Esophagus muscularis mucosa (tissue), 4 donors: ENCODE data around the gene CLEC4D. TPM values are rescaled to one million over a fixed set of nuclear protein-coding genes. Genes with fewer than 3 reads are reported as not detected.

Experiments
- DNase-seq: peaks from one replicate; pipeline ENCODE4 v3.0.0-alpha.2; 2017; ENCODE audit errors: extremely low spot score
- H3K27ac ChIP-seq, 4 donors: fragments of 200-600 bp; sonication (generic); replicated peaks in 1 of 4; 1 replicate in 3 of 4; 2 replicates in 1 of 4; pipeline ENCODE4 v1.5.1; 2016 to 2019; ENCODE audit warnings: mild to moderate bottlenecking in 1 of 4
- H3K27me3 ChIP-seq, 4 donors: fragments of 200-600 bp; sonication (generic); one replicate each; pipeline versions ENCODE4 v1.5.1 to v1.6.0; 2016 to 2019
- H3K36me3 ChIP-seq, 4 donors: fragments of 200-600 bp; sonication (generic); one replicate each; pipeline ENCODE4 v1.5.1; 2016 to 2019
- H3K4me1 ChIP-seq, 4 donors: fragments of 200-600 bp; sonication (generic); one replicate each; pipeline ENCODE4 v1.5.1; 2016 to 2019
- H3K4me3 ChIP-seq, 4 donors: fragments of 200-600 bp; sonication (generic); 1 replicate in 2 of 4; 2 replicates in 2 of 4; pipeline ENCODE4 v1.5.1; 2016 to 2019; ENCODE audit warnings: mild to moderate bottlenecking in 4 of 4, moderate library complexity in 1 of 4
- H3K9me3 ChIP-seq, 4 donors: fragments of 200-600 bp; sonication (generic); 1 replicate in 3 of 4; 2 replicates in 1 of 4; pipeline ENCODE4 v1.5.1; 2016 to 2019
- CTCF ChIP-seq, 3 experiments: fragments of 200-600 bp in 2 of 3; fragments of 450-650 bp in 1 of 3; sonication (generic) in 2 of 3; IDR thresholded peaks; one replicate each; pipeline ENCODE4 v1.5.1; 2017 to 2019; ENCODE audit warnings: antibody characterized with exemption in 3 of 3, mild to moderate bottlenecking in 2 of 3, moderate library complexity in 1 of 3
- EP300 ChIP-seq: sonication (generic); formaldehyde crosslinking; IDR thresholded peaks from one replicate; pipeline ENCODE4 v1.6.1; 2017; ENCODE audit warnings: antibody characterized with exemption
- POLR2A ChIP-seq: fragments of 450-650 bp; IDR thresholded peaks from one replicate; pipeline ENCODE4 v1.6.1; 2017; ENCODE audit warnings: antibody characterized with exemption, moderate library complexity, mild to moderate bottlenecking, low read depth
- POLR2AphosphoS5 ChIP-seq, 2 donors: sonication (generic); formaldehyde crosslinking; IDR thresholded peaks; one replicate each; pipeline ENCODE4 v1.6.1; 2017; ENCODE audit warnings: antibody characterized with exemption in 2 of 2
- WGBS: methylation state at CpG from one replicate; pipeline ENCODE4 v1.1.5; 2018; 5-methylcytosine and 5-hydroxymethylcytosine counted together
- intact Hi-C: fragments of 100-400 bp; cut with DNase I; formaldehyde crosslinking; loops from one replicate; pipeline ENCODE4 v1.15.1; 2023
- total RNA-seq, 4 donors: library from RNA; depleted of rRNA; stranded (reverse); fragments of >200 nt; gene quantifications; one replicate each; pipeline versions ENCODE4 v1.1.0 to v1.2.1, GENCODE V29; 2016

Gene CLEC4D
- total RNA-seq = 1 to 10 TPM in 1 of 4 donors, not detected in 3; 1.7 TPM

GRCh38 chr12:8513256-8513655, at the start of gene CLEC4D:
TSS of gene CLEC4D (plus strand) at chr12:8513503. CDS start at chr12:8513733, 230 bp downstream.
- no peaks in the 10 kb centered on the region for H3K4me1 ChIP-seq
- DNase-seq = no peak
- peaks cover 0 to 13% (median 0%) of the 10 kb centered on the region in 4 donors for H3K27me3 ChIP-seq
- H3K4me3 ChIP-seq = no peak within 1 kb of the TSS
- H3K36me3 ChIP-seq = no peaks in the 10 kb centered on the region
- no peaks in the 10 kb centered on the region for H3K9me3 ChIP-seq
- no peak within 1 kb of the TSS for H3K27ac ChIP-seq
- 70% methylated on average over 4 of the region's 4 CpGs for WGBS
- intact Hi-C loops = no loop called here
- TF ChIP-seq POLR2A (no peak), EP300 (no peak), POLR2AphosphoS5 (IDR thresholded peaks at IDR 0.05) (no peak), CTCF (IDR thresholded peaks at IDR 0.05) (no peak)

GRCh38 chr12:8465301-8465996, 47.9 kb upstream of the CLEC4D start:
- 0% methylated on average over 2 of the region's 2 CpGs for WGBS
- intact Hi-C loops = no loop called here

GRCh38 chr12:8466241-8466640, 47.1 kb upstream of the CLEC4D start:
- TF ChIP-seq CTCF (IDR thresholded peaks at IDR 0.05) = no peak
- TF ChIP-seq POLR2A = no peak
- TF ChIP-seq POLR2AphosphoS5 (IDR thresholded peaks at IDR 0.05) = no peak
- Histone ChIP-seq H3K27me3 (no peaks in the 10 kb centered on the region), H3K36me3 (no peaks in the 10 kb centered on the region), H3K27ac (no peak overlapping the region), H3K4me3 (no peak overlapping the region), H3K4me1 (no peaks in the 10 kb centered on the region), H3K9me3 (peaks cover 0 to 7% (median 0%) of the 10 kb centered on the region in 4 donors)
- DNase-seq = no peak
- intact Hi-C loops = no loop called here

More at GRCh38 chr12:8465301-8465996, 47.9 kb upstream of the CLEC4D start:
- Histone ChIP-seq H3K36me3 (no peaks in the 10 kb centered on the region), H3K4me3 (no peak overlapping the region), H3K4me1 (no peaks in the 10 kb centered on the region), H3K27ac (no peak overlapping the region), H3K27me3 (peaks cover 0 to 5% (median 0%) of the 10 kb centered on the region in 4 donors), H3K9me3 (peaks cover 0 to 7% (median 0%) of the 10 kb centered on the region in 4 donors)
- no peak for TF ChIP-seq CTCF (IDR thresholded peaks at IDR 0.05)
- no peak for TF ChIP-seq POLR2AphosphoS5 (IDR thresholded peaks at IDR 0.05)
- no peak for TF ChIP-seq POLR2A
- TF ChIP-seq EP300 = no peak
- no peak for DNase-seq

- no peak overlapping the region for H3K4me3 ChIP-seq
- H3K27ac ChIP-seq = no peak overlapping the region
- 82% methylated on average over 1 of the region's 1 CpG for WGBS
- no peak for DNase-seq
- peaks cover 0 to 7% (median 0%) of the 10 kb centered on the region in 4 donors for H3K9me3 ChIP-seq
- TF ChIP-seq EP300 (no peak), CTCF (IDR thresholded peaks at IDR 0.05) (no peak), POLR2AphosphoS5 (IDR thresholded peaks at IDR 0.05) (no peak), POLR2A (no peak)
- H3K36me3 ChIP-seq = no peaks in the 10 kb centered on the region
- intact Hi-C loops = no loop called here
- H3K27me3 ChIP-seq = no peaks in the 10 kb centered on the region
- no peaks in the 10 kb centered on the region for H3K4me1 ChIP-seq
Observed at GRCh38 chr12:8471090-8471489, 42.2 kb upstream of the CLEC4D start.
